ENCODE data around the gene PDGFRB. TPM values are rescaled to one million over a fixed set of nuclear protein-coding genes. Genes with fewer than 3 reads are reported as not detected.

The PDGFRB gene
- total and polyA plus RNA-seq, 2 of the 8 experiments (the other 6 are each of a cell fraction or from before 2014, with no cell fraction given), result 4.2 to 13.7 TPM

GRCh38 chr5:150136305-150137167, 19.1 kb downstream of the PDGFRB start (continued):
- TF ChIP-seq POLR2AphosphoS5 (IDR thresholded peaks at IDR 0.05; ENCODE audit: low read depth, low read length) (no peak), PHF8 (conservative IDR thresholded peaks at IDR 0.05; ENCODE audit: low read depth, low read length) (no peak), SIX5 (IDR thresholded peaks at IDR 0.05; ENCODE audit: low read depth, low read length) (no peak), SP2 (IDR thresholded peaks at IDR 0.05; ENCODE audit: low read length) (no peak), RAD21 (IDR thresholded peaks at IDR 0.05 in 1 of 2, conservative IDR thresholded peaks at IDR 0.05 in 1 of 2; ENCODE audit: low read depth in 2 of 2, low read length in 2 of 2) (no peak), KDM4A (IDR thresholded peaks at IDR 0.05; ENCODE audit: low read depth, low read length, severe bottlenecking) (no peak), MAX (IDR thresholded peaks at IDR 0.05) (no peak), BRCA1 (IDR thresholded peaks at IDR 0.05; ENCODE audit: low read depth, low read length) (no peak)

Measured in H1 (cell line).